ENCODE data around the gene PITPNM3.

DNA sequence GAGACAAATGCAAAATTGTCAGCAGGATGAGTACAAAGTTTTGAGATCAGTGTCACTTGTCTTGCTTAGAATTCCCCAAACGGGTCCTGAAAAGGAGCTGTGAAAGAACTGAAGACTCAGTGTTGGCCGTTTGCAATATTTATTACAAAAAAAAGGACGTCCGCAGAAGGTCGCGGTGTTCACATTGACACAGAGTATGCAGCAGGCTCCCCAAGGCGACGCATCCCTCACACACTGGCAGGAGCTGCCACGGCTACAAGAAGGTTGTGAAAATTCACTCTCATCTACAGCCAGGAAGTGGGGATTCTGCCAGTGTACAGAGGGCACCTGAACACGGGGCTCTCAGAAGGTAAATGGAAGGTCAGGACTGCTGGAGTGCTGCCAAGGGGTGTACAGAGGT lies 147.6 kb downstream of the PITPNM3 start:
- TF ChIP-seq, protein P1, sequence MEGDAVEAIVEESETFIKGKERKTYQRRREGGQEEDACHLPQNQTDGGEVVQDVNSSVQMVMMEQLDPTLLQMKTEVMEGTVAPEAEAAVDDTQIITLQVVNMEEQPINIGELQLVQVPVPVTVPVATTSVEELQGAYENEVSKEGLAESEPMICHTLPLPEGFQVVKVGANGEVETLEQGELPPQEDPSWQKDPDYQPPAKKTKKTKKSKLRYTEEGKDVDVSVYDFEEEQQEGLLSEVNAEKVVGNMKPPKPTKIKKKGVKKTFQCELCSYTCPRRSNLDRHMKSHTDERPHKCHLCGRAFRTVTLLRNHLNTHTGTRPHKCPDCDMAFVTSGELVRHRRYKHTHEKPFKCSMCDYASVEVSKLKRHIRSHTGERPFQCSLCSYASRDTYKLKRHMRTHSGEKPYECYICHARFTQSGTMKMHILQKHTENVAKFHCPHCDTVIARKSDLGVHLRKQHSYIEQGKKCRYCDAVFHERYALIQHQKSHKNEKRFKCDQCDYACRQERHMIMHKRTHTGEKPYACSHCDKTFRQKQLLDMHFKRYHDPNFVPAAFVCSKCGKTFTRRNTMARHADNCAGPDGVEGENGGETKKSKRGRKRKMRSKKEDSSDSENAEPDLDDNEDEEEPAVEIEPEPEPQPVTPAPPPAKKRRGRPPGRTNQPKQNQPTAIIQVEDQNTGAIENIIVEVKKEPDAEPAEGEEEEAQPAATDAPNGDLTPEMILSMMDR (IDR thresholded peaks at IDR 0.05) = no peak
- no peak for TF ChIP-seq POLR2A (IDR thresholded peaks at IDR 0.05)
